B cell (primary cell): Measurements from ENCODE around the gene VILL. TPM values are rescaled to one million over a fixed set of nuclear protein-coding genes. Genes with fewer than 3 reads are reported as not detected.

Experiments used
- ATAC-seq: fragments of 200-7000 bp; cut with Tn5 transposase; one replicate; pipeline ENCODE4 v1.10.0; 2021; ENCODE audit warnings: low read depth, mild to moderate bottlenecking, moderate number of reproducible peaks, moderate library complexity
- CTCF ChIA-PET: fragments of 350-600 bp; sonication (Branson Sonifier 250); formaldehyde crosslinking; loops from one replicate; lab custom pipeline; 2021; ENCODE audit warnings: antibody characterized with exemption, inconsistent platforms; lab: Charles Lee
- POLR2A ChIA-PET: fragments of 350-600 bp; sonication (Branson Sonifier 250); formaldehyde crosslinking; loops from one replicate; lab custom pipeline; 2021; ENCODE audit warnings: antibody characterized with exemption; lab: Charles Lee
- DNase-seq: peaks from one replicate; pipeline ENCODE4 v3.0.0; 2013
- H2AFZ ChIP-seq: 2 replicates; pipeline ENCODE4 v1.6.1; 2012; ENCODE audit warnings: mild to moderate bottlenecking, low read depth, low read length; ENCODE audit not compliant: insufficient read depth, poor library complexity, severe bottlenecking
- H3K27ac ChIP-seq, 2 donors: 1 replicate in 1 of 2; 2 replicates in 1 of 2; pipeline ENCODE4 v1.5.1; 2012 to 2013; ENCODE audit warnings: low read length in 2 of 2, mild to moderate bottlenecking in 2 of 2, moderate library complexity in 1 of 2
- H3K27me3 ChIP-seq, 4 experiments: fragments of 200-600 bp in 1 of 4; sonication (generic) in 1 of 4; replicated peaks in 1 of 4; 1 replicate in 2 of 4; 2 replicates in 2 of 4; pipeline versions ENCODE4 v1.6.1 to v1.7.0; 2013 to 2016; ENCODE audit warnings: low read length in 3 of 4, mild to moderate bottlenecking in 2 of 4, mixed read lengths in 1 of 4, moderate library complexity in 1 of 4; ENCODE audit not compliant: insufficient read depth in 4 of 4, control insufficient read depth in 3 of 4; ENCODE audit errors: control extremely low read depth in 1 of 4
- H3K36me3 ChIP-seq, 2 experiments: replicated peaks in 1 of 2; 1 replicate in 1 of 2; 2 replicates in 1 of 2; pipeline versions ENCODE4 v1.6.1 to v1.7.1; 2013; ENCODE audit warnings: low read length in 1 of 2; ENCODE audit not compliant: insufficient read depth in 2 of 2, control insufficient read depth in 1 of 2; ENCODE audit errors: control extremely low read depth in 1 of 2, extremely low read depth in 1 of 2
- H3K4me1 ChIP-seq, 2 donors: fragments of 200-600 bp in 1 of 2; sonication (generic) in 1 of 2; 1 replicate in 1 of 2; 2 replicates in 1 of 2; pipeline versions ENCODE4 v1.5.1 to v1.6.1; 2013 to 2017; ENCODE audit warnings: low read length in 2 of 2; ENCODE audit not compliant: control insufficient read depth in 2 of 2, insufficient read depth in 2 of 2
- H3K4me2 ChIP-seq: replicated peaks from 2 replicates; pipeline ENCODE3; 2012; ENCODE audit warnings: mild to moderate bottlenecking, low read depth, low read length; ENCODE audit not compliant: poor library complexity, severe bottlenecking
- H3K4me3 ChIP-seq, 5 experiments: fragments of 200-600 bp in 1 of 5; sonication (generic) in 1 of 5; 1 replicate in 3 of 5; 2 replicates in 2 of 5; pipeline versions ENCODE4 v1.5.1 to v1.7.0; 2011 to 2016; ENCODE audit warnings: low read length in 4 of 5, mild to moderate bottlenecking in 4 of 5, low read depth in 2 of 5, control low read depth in 1 of 5, moderate library complexity in 1 of 5; ENCODE audit not compliant: insufficient read depth in 1 of 5; ENCODE audit errors: control extremely low read depth in 1 of 5, extremely low read depth in 1 of 5
- H3K79me2 ChIP-seq: fragments of 200-600 bp; sonication (generic); one replicate; pipeline ENCODE4 v1.6.0; 2016; ENCODE audit warnings: low read length; ENCODE audit not compliant: control insufficient read depth, insufficient read depth
- H3K9ac ChIP-seq: fragments of 200-600 bp; sonication (generic); 2 replicates; pipeline ENCODE4 v1.6.1; 2017; ENCODE audit warnings: mild to moderate bottlenecking, low read length, moderate library complexity
- H3K9me3 ChIP-seq, 3 donors: one replicate each; pipeline versions ENCODE4 v1.6.1 to v1.7.1; 2013; ENCODE audit warnings: low read length in 2 of 3; ENCODE audit not compliant: control insufficient read depth in 2 of 3, insufficient read depth in 1 of 3; ENCODE audit errors: control extremely low read depth in 1 of 3
- H4K20me1 ChIP-seq: 2 replicates; pipeline ENCODE4 v1.6.0; 2012; ENCODE audit warnings: mild to moderate bottlenecking, low read length; ENCODE audit not compliant: insufficient read depth, control insufficient read depth, poor library complexity, severe bottlenecking
- H3K27ac Mint-ChIP-seq: one replicate; pipeline ENCODE4 v1.8.0; 2021; ENCODE audit warnings: mixed read lengths
- H3K27me3 Mint-ChIP-seq: one replicate; pipeline ENCODE4 v1.8.0; 2021; ENCODE audit warnings: mixed read lengths
- H3K4me1 Mint-ChIP-seq: one replicate; pipeline ENCODE4 v1.8.0; 2021; ENCODE audit warnings: mixed read lengths
- H3K4me3 Mint-ChIP-seq: one replicate; pipeline ENCODE4 v1.8.0; 2021; ENCODE audit warnings: mixed read lengths
- H3K9me3 Mint-ChIP-seq: one replicate; pipeline ENCODE4 v1.8.0; 2022; ENCODE audit warnings: mixed read lengths; ENCODE audit not compliant: insufficient read depth
- CTCF ChIP-seq: fragments of 200-600 bp; IDR thresholded peaks from one replicate; pipeline ENCODE4 v1.8.0; 2022; ENCODE audit warnings: antibody characterized with exemption, mild to moderate bottlenecking
- EZH2 ChIP-seq: IDR thresholded peaks from 2 replicates; pipeline ENCODE4 v1.6.1; 2012; ENCODE audit warnings: borderline replicate concordance, low read depth, mild to moderate bottlenecking, moderate library complexity, low read length; ENCODE audit not compliant: insufficient read depth, poor library complexity, severe bottlenecking
- WGBS: methylation state at CpG from one replicate; pipeline ENCODE4 v1.1.5; 2013; ENCODE audit warnings: missing lambda C conversion rate; ENCODE audit not compliant: insufficient coverage; 5-methylcytosine and 5-hydroxymethylcytosine counted together
- intact Hi-C: fragments of 100-400 bp; cut with micrococcal nuclease; formaldehyde crosslinking; loops from one replicate; pipeline ENCODE4 v1.10.0; 2022
- polyA plus RNA-seq: library from polyadenylated mRNA; depleted of rRNA; stranded (reverse); fragments of >200 nt; gene quantifications from 2 replicates; pipeline ENCODE4 v1.2.3, GENCODE V29; 2012
- total RNA-seq, 2 donors: library from RNA; stranded (reverse); fragments of 120-200 nt in 1 of 2; gene quantifications; 1 replicate in 1 of 2; 2 replicates in 1 of 2; pipeline versions ENCODE4 v1.2.3 to v1.2.4, GENCODE V29; 2013 to 2022

The VILL gene
- total and polyA plus RNA-seq, 2 donors (not counting 1 experiment from before 2014, with no cell fraction given): 35.2 to 46.4 TPM

GRCh38 chr3:37968199-37968598 is 22.4 kb upstream of the VILL start:
- 100% methylated on average over 1 of the region's 9 CpGs for WGBS
- ChIA-PET CTCF (interaction anchor here (0.8 to 3.2 kb wide), 6 partner anchors 9 to 528 kb away, joined by 3 to 15 read pairs (median 5); partner anchors contain the start of gene EXOG), POLR2A (no interaction called here)
- no peak overlapping the region for H3K4me3 Mint-ChIP-seq
- no peak overlapping the region for H3K4me2 ChIP-seq
- H3K27me3 Mint-ChIP-seq: peaks cover 13% of the 10 kb centered on the region
- no peaks in the 10 kb centered on the region for H3K9me3 Mint-ChIP-seq
- ATAC-seq (no peak), DNase-seq (no peak)
- H3K9ac ChIP-seq: no peak overlapping the region
- H4K20me1 ChIP-seq: no peaks in the 10 kb centered on the region
- intact Hi-C loops: loop anchor here (5.0 to 10.0 kb wide), 2 partner anchors 111 to 1243 kb away; no protein-coding TSS in a partner anchor
- H3K27me3 ChIP-seq: no peaks in the 10 kb centered on the region
- TF ChIP-seq EZH2 (no peak), CTCF (no peak)
- H2AFZ ChIP-seq: no peak overlapping the region
- no peak overlapping the region for H3K27ac Mint-ChIP-seq
- H3K4me1 ChIP-seq: no peaks in the 10 kb centered on the region
- no peaks in the 10 kb centered on the region for H3K9me3 ChIP-seq
- H3K27ac ChIP-seq: no peak overlapping the region
- H3K4me1 Mint-ChIP-seq: no peaks in the 10 kb centered on the region
- H3K4me3 ChIP-seq: no peak overlapping the region
- H3K79me2 ChIP-seq: no peaks in the 10 kb centered on the region
- no peaks in the 10 kb centered on the region for H3K36me3 ChIP-seq

- Histone ChIP-seq H3K36me3 (no peaks in the 10 kb centered on the region), H3K4me1 (no peaks in the 10 kb centered on the region), H2AFZ (no peak overlapping the region), H3K4me2 (no peak overlapping the region), H3K9me3 (no peaks in the 10 kb centered on the region), H4K20me1 (no peaks in the 10 kb centered on the region), H3K4me3 (no peak overlapping the region), H3K27ac (no peak overlapping the region), H3K9ac (no peak overlapping the region), H3K79me2 (no peaks in the 10 kb centered on the region), H3K27me3 (no peaks in the 10 kb centered on the region)
- Mint-ChIP-seq H3K4me3 (no peak overlapping the region), H3K27ac (no peak overlapping the region), H3K27me3 (peaks cover 13% of the 10 kb centered on the region), H3K9me3 (no peaks in the 10 kb centered on the region), H3K4me1 (no peaks in the 10 kb centered on the region)
- no peak for DNase-seq
- POLR2A ChIA-PET: no interaction called here
- CTCF ChIA-PET: interaction anchor here (0.8 to 3.2 kb wide), 5 partner anchors 9 to 528 kb away, joined by 3 to 12 read pairs (median 4); partner anchors contain the start of gene EXOG
- TF ChIP-seq EZH2 (no peak), CTCF (no peak)
- ATAC-seq: no peak
- 92% methylated on average over 15 of the region's 15 CpGs for WGBS
- intact Hi-C loops: loop anchor here (5.0 to 10.0 kb wide), 2 partner anchors 112 to 1244 kb away; no protein-coding TSS in a partner anchor
Measured at GRCh38 chr3:37968813-37969595, 21.6 kb upstream of the VILL start.
